Thyroid gland (tissue), 4 donors: ENCODE results near the gene LHCGR. TPM values are rescaled to one million over a fixed set of nuclear protein-coding genes. Genes with fewer than 3 reads are reported as not detected.

Source experiments
- DNase-seq, 2 donors: peaks; one replicate each; pipeline ENCODE4 v3.0.0-alpha.2; 2019
- H3K27ac ChIP-seq, 3 donors: fragments of 200-600 bp; sonication (generic); 1 replicate in 2 of 3; 2 replicates in 1 of 3; pipeline ENCODE4 v1.5.1; 2016 to 2019; ENCODE audit warnings: mild to moderate bottlenecking in 1 of 3, moderate library complexity in 1 of 3
- H3K27me3 ChIP-seq: fragments of 200-600 bp; sonication (generic); one replicate; pipeline ENCODE4 v1.5.1; 2019
- H3K36me3 ChIP-seq, 2 donors: fragments of 200-600 bp; sonication (generic); one replicate each; pipeline ENCODE4 v1.5.1; 2016 to 2019
- H3K4me1 ChIP-seq, 2 donors: fragments of 200-600 bp; sonication (generic); one replicate each; pipeline ENCODE4 v1.5.1; 2017 to 2019
- H3K4me3 ChIP-seq, 3 donors: fragments of 200-600 bp; sonication (generic); replicated peaks in 1 of 3; 1 replicate in 2 of 3; 2 replicates in 1 of 3; pipeline ENCODE4 v1.5.1; 2016; ENCODE audit warnings: mild to moderate bottlenecking in 1 of 3
- H3K9me3 ChIP-seq: fragments of 200-600 bp; sonication (generic); one replicate; pipeline ENCODE4 v1.5.1; 2017
- CTCF ChIP-seq, 6 experiments: fragments of 200-600 bp in 3 of 6; fragments of 450-650 bp in 3 of 6; sonication (generic) in 3 of 6; IDR thresholded peaks; one replicate each; pipeline ENCODE4 v1.5.1; 2016 to 2019; ENCODE audit warnings: antibody characterized with exemption in 6 of 6, mild to moderate bottlenecking in 2 of 6, inconsistent platforms in 1 of 6, moderate library complexity in 1 of 6
- POLR2A ChIP-seq, 2 donors: fragments of 450-650 bp; IDR thresholded peaks; one replicate each; pipeline ENCODE4 v1.6.1; 2017; ENCODE audit warnings: antibody characterized with exemption in 2 of 2, mild to moderate bottlenecking in 2 of 2, moderate library complexity in 1 of 2
- WGBS, 2 donors: methylation state at CpG; one replicate each; pipeline ENCODE4 v1.1.5; 2017; 5-methylcytosine and 5-hydroxymethylcytosine counted together
- intact Hi-C: fragments of 100-400 bp; cut with DNase I; formaldehyde crosslinking; loops from one replicate; pipeline ENCODE4 v1.15.1; 2023
- total RNA-seq, 4 donors: library from RNA; depleted of rRNA; stranded (reverse); fragments of >200 nt; gene quantifications; one replicate each; pipeline ENCODE4 v1.2.3, GENCODE V29; 2016

The LHCGR gene
- total RNA-seq, 4 donors from 2014 or later = 0.59 to 1.7 (median 1.1) TPM

- no peak for TF ChIP-seq CTCF (IDR thresholded peaks at IDR 0.05)
- TF ChIP-seq POLR2A (IDR thresholded peaks at IDR 0.05) = no peak
- no peaks in the 10 kb centered on the region for H3K9me3 ChIP-seq
- DNase-seq = peak; percentile 30 to 42
- no peaks in the 10 kb centered on the region for H3K27me3 ChIP-seq
- intact Hi-C loops = loop anchor here (10.0 kb wide), 1 partner anchor 115 kb away; no protein-coding TSS in a partner anchor
- peaks cover 19 to 61% of the 10 kb centered on the region in 2 donors for H3K4me1 ChIP-seq
- no peak overlapping the region for H3K4me3 ChIP-seq
- WGBS, 2 donors = 33 to 34% methylated on average over 3 of the region's 3 CpGs
- no peaks in the 10 kb centered on the region for H3K36me3 ChIP-seq
- peak overlapping the region; percentile 17 to 74 (median 54) for H3K27ac ChIP-seq
These were observed 35.9 kb downstream of the LHCGR start for GRCh38 chr2:48719480-48720177.

- Histone ChIP-seq H3K4me1 (peaks cover 21 to 70% of the 10 kb centered on the region in 2 donors), H3K4me3 (no peak overlapping the region), H3K36me3 (no peaks in the 10 kb centered on the region), H3K9me3 (no peaks in the 10 kb centered on the region), H3K27ac (peak overlapping the region in 2 of 3 donors; percentile 54 to 74), H3K27me3 (no peaks in the 10 kb centered on the region)
- 39 to 43% methylated on average over 3 of the region's 3 CpGs for WGBS, 2 donors
- intact Hi-C loops = no loop called here
- DNase-seq = no peak
- no peak for TF ChIP-seq POLR2A (IDR thresholded peaks at IDR 0.05)
- no peak for TF ChIP-seq CTCF (IDR thresholded peaks at IDR 0.05)
These were observed 37.7 kb downstream of the LHCGR start for GRCh38 chr2:48717846-48718245.

- Histone ChIP-seq H3K27ac (peak overlapping the region; percentile 29 to 61 (median 33)), H3K27me3 (no peaks in the 10 kb centered on the region), H3K9me3 (no peaks in the 10 kb centered on the region), H3K4me1 (peaks cover 21 to 57% of the 10 kb centered on the region in 2 donors), H3K4me3 (no peak overlapping the region), H3K36me3 (no peaks in the 10 kb centered on the region)
- intact Hi-C loops = no loop called here
- no peak for TF ChIP-seq CTCF (IDR thresholded peaks at IDR 0.05)
- TF ChIP-seq POLR2A (IDR thresholded peaks at IDR 0.05) = no peak
- peak; percentile 32 to 43 for DNase-seq
- WGBS, 2 donors = 39 to 50% methylated on average over 1 of the region's 1 CpG
These were observed 39.6 kb downstream of the LHCGR start for GRCh38 chr2:48715956-48716355.

- DNase-seq = peak; percentile 87 to 90
- Histone ChIP-seq H3K27me3 (no peaks in the 10 kb centered on the region), H3K36me3 (no peaks in the 10 kb centered on the region), H3K4me1 (peaks cover 21 to 57% of the 10 kb centered on the region in 2 donors), H3K4me3 (no peak overlapping the region), H3K9me3 (no peaks in the 10 kb centered on the region), H3K27ac (peak overlapping the region; percentile 29 to 61 (median 33))
- WGBS, 2 donors = 66 to 69% methylated on average over 7 of the region's 7 CpGs
- intact Hi-C loops = no loop called here
- TF ChIP-seq CTCF (IDR thresholded peaks at IDR 0.05) (no peak), POLR2A (IDR thresholded peaks at IDR 0.05) (no peak)
These were observed 40.3 kb downstream of the LHCGR start for GRCh38 chr2:48715042-48715899.
